HG03045 (cell line): ENCODE measurements around the gene SFMBT1.

Experiments
- ATAC-seq: cut with Tn5 transposase; IDR thresholded peaks from one replicate; pipeline ENCODE4 v1.9.1; 2021; ENCODE audit warnings: mild to moderate bottlenecking, moderate library complexity; ENCODE audit not compliant: unreplicated experiment

Gene SFMBT1

DNA sequence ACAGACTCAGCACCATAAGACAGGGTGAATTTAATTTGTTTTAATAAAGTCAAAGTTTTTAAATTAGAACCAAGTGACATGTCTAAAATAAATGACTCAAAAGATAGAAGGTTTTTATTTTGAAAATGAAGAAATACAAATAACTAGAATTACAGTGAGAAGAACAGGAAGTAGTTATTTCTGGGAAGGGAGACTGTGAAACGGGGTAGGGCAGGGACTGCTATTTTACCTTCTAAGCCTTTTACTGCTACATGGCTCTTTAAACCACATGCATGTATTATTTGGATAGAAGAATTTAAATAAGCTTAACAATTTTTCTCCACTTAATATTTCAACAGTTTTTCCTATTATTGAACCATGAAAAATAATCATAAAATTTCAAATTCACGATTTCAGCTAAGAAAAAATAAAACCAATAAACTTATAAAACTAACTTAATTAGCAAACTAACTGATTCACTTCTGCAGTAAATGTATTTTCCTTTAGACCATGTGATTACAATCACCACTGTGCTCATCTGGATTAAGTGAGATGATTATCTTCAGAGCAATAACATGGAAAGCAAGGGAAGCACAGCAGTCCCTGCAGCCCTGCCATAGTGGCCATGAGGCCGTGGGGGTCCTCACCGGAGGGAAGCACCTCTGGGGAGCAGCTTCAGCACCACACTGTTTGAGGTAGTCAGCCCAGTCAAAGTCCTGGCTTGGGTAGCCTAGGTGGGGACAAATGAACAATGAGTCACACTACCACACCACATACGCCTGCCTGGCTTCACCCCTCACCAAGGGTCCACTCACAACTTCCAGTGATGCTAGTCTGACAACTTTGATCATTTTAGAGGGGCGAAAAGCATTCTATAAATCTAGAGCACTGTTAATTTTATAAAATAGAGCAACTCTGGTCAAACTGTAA is 120.2 kb downstream of the SFMBT1 start:
- ATAC-seq: no peak

DNA sequence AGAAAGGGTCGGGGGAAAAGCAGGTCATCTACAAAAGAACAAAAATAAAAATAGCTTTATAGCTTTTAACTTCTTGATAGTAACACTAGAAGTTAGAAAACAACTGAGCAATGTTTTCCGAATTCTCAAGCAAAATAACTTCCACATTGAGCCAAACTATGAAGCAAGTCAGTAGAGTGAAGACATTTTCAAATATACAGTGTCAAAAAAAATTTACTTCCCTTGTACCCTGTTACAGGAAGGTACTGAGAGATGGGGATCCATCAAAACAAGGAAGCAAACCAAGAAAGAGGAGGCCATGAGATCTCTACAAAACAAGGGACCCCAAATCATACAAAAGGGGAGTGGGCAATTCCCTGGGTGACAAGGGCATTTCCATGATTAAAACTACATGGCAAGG is 121.9 kb downstream of the SFMBT1 start:
- ATAC-seq: no peak

DNA sequence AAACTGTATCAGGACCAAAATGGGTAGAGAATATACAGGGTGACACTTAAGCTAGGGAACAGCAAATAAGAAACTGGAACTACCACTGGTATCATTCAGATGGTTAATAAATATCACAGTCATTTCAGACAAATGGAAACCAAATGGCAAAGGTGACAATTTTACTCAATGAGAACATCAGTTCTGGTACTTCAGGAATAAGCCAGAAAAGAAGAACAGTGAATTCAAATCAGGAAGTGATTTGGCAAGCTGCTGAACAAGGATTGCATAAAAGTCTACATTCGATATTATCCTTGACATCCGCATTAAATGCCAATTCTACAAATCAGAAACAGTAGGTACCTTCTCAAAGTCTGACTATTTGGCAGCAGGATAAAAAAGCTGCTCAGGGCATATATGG is 125.0 kb downstream of the SFMBT1 start:
- no peak for ATAC-seq

DNA sequence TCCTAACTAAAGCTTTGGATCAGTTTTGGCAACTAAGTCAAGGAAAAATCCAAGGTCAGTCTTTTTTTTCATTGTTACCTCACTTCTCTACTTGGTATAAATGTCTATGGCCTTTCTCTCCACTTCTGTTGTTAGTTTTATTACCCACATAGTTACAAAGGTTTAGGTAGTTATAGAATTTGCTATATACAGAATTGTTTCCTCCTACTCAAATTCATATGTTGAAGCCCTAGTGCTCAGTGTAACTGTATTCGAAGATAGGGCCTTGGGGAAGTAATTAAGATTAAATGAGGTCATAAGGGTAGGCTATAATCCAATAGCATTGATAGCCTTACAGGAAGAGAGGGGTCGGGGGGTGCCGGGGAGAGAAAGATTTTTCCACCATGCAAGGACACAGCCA is 128.8 kb downstream of the SFMBT1 start:
- no peak for ATAC-seq

DNA sequence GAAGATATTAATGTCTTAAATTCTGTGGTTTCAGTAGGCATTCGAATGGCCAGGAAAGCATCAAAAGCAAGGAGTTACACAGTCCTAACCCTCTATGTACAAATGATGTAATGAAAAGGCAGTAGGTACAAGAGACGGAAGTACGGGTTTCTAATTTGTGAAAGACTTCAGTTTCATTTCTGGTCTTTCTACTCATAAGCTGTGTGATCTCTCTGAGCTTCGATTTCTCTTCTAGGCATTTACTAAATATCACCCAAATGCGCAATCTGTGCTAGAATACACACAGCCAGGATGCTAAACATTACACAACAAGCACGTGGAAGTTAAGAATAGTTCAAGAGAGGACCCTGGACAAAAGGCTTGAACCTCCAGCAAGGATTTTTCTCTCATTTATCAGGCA is 130.6 kb downstream of the SFMBT1 start:
- no peak for ATAC-seq

- no peak for ATAC-seq
Measured at GRCh38 chr3:52912885-52913731, 132.8 kb downstream of the SFMBT1 start.

- no peak for ATAC-seq
Measured at GRCh38 chr3:52910823-52911222, 135.1 kb downstream of the SFMBT1 start.

DNA sequence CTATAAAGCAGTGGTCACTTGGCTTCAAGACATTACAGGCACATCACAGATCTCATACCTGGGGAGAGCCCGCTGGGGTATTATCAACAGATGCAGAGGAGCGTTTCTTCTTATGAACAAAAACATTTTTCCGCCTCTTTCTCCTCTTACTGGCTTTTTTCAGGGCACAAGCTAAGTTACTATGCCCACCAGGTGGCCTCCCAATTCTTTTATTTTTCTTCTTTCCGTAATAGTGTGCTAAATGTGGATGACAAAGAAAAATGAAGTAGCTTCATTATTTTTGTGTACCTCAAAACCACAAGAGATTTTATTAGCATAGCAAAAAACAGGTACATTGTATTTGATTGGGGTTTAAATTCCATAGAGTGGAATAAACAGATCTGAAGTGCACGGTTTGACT is 138.4 kb downstream of the SFMBT1 start:
- no peak for ATAC-seq

- no peak for ATAC-seq
Measured at GRCh38 chr3:52904552-52904951, 141.3 kb downstream of the SFMBT1 start.

DNA sequence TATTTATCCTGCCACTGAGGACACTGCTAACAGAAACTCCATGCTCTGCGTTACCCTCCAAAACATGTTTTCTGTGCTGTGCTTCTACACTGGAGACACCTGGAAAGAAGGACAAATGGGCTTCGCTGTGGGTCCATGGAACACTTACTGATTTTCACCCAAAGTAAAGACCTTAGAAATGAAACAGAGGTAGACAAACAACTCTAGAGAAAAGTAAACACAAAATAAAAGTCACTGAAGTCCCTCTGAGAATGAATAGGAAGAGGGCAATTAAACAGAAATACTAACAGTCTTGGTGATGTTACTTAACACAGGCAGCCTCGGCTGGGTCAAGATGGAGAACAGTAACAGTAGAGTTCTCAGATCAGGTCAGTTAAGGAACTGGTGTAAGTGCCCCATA is 141.9 kb downstream of the SFMBT1 start:
- ATAC-seq: no peak

GRCh38 chr3:52897130-52898122 is 148.4 kb downstream of the SFMBT1 start, which contains the start of gene STIMATE:
Gene STIMATE, minus strand, starts transcription at chr3:52897548. Its CDS starts 98 bp downstream, at chr3:52897450.
- peak; percentile 92 for ATAC-seq

- no peak for ATAC-seq
Measured at GRCh38 chr3:52896613-52897012, 149.3 kb downstream of the SFMBT1 start.

DNA sequence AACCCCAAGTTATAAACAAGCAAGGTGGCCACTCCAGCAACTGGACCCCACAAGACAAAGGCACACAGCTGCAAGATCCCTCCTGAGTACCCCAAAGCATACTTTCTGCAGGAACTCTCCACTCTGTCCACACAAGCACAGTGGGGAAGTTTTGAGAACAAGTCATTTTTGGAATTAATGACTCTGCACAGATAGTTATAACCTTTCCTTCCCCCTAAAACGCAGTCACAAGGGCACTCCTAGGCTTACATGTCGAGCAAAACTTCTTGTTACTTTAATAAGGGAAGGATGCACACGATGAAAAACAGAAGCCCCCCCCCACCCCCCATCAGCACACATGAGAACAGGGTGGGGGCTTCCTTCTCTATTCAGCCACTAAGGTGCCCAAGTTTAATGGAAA is 149.7 kb downstream of the SFMBT1 start:
- no peak for ATAC-seq

GRCh38 chr3:52895418-52895817 is 150.5 kb downstream of the SFMBT1 start:
- ATAC-seq: no peak

GRCh38 chr3:52894756-52895155 is 151.1 kb downstream of the SFMBT1 start:
- ATAC-seq: no peak

- no peak for ATAC-seq
Measured at GRCh38 chr3:52893723-52894122, 152.2 kb downstream of the SFMBT1 start.

DNA sequence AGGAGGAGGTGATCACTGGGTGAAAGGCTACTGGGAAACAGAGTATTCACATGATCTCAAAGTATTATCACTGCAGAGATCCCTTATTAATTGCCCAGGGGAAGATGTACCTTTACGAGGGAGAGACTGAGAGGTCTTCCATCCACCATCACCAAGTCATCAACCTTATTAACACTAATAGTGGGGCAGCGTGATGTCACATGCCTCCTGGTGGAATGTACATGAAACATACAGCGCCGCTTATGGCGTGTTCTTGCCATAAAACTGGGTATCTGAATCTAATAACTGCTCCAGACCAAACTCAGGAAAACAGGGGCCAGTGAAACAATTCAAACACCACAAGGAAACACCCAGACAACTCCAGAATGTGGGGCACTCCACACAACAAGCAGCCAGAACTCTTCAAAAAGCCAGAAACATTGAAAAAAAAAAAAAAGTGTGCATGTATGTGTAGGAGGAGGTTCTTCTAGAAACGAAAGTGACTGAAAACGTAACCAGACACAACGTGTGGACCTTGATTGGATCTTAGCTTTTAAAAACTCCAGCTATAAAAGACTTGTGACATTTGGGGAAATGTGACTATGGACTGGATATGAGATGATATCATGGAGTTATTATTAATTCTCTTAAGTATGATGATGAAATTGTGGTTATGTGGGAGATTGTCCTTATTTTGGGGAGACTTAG is 153.1 kb downstream of the SFMBT1 start:
- ATAC-seq: no peak

DNA sequence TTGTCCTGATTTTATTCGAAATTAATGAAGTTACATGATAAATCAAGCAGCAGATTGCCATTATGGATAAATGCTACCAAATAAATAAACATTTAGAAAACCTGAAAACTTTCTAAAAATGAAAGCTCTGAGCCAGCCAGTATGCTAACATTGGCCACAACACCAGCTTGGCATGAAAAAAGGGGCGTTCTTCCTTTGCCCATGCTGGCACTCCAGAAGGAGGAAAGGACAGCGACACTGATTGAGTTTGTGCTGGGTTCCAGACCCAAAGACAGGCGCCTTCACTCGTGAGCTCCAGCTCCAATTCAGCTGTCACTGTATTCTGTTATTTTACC is 153.6 kb downstream of the SFMBT1 start:
- ATAC-seq: no peak

DNA sequence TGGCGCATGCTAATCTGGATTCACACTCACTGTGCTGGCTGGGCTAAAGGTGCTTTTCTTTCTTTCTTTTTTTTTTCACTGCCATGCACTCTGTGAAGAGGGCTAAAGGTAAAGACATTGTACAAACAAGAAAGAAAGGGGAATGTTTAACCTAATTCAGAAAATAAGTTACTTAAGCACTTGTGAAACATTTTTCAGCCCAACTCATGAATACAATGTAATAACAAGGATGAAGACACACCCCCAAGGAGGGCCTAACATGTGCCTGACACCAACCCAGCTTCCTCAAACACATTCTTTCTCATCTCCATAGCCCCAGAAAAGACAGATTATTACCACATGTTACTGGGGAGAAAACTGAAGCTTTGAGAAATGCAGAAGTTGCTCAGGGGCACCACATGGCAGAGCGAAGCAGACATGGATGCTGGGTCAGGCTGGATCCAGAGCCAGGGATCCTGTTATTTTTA is 154.2 kb downstream of the SFMBT1 start:
- no peak for ATAC-seq

GRCh38 chr3:52891164-52891563 is 154.7 kb downstream of the SFMBT1 start:
- no peak for ATAC-seq
